GM23338 (cell line): ENCODE measurements around the gene ABCC3. TPM values are rescaled to one million over a fixed set of nuclear protein-coding genes. Genes with fewer than 3 reads are reported as not detected.

Experiments used
- ATAC-seq: fragments of 200-7000 bp; cut with Tn5 transposase; 3 replicates; pipeline ENCODE4 v1.9.1; 2020
- DNase-seq: peaks from one replicate; pipeline ENCODE4 v3.0.0-alpha.2; 2015; ENCODE audit warnings: low spot score
- H2AFZ ChIP-seq: fragments of 200-600 bp; sonication (generic); 2 replicates; pipeline ENCODE4 v1.8.0; 2016; ENCODE audit warnings: antibody characterized with exemption, mild to moderate bottlenecking, moderate library complexity
- H3F3A ChIP-seq: fragments of 200-600 bp; sonication (generic); replicated peaks from 2 replicates; pipeline ENCODE4 v1.8.0; 2017; ENCODE audit warnings: antibody characterized with exemption, mixed run types, low read depth
- H3K27ac ChIP-seq: fragments of 200-600 bp; sonication (generic); 2 replicates; pipeline ENCODE4 v1.6.1; 2016; ENCODE audit warnings: low read depth
- H3K27me3 ChIP-seq: fragments of 200-600 bp; sonication (generic); 2 replicates; pipeline ENCODE4 v1.8.0; 2016; ENCODE audit warnings: mild to moderate bottlenecking, mixed run types, moderate library complexity; ENCODE audit not compliant: insufficient read depth
- H3K36me3 ChIP-seq: fragments of 200-600 bp; sonication (generic); 2 replicates; pipeline ENCODE4 v1.8.0; 2016; ENCODE audit warnings: mild to moderate bottlenecking; ENCODE audit not compliant: insufficient read depth
- H3K4me1 ChIP-seq: fragments of 200-600 bp; sonication (generic); 2 replicates; pipeline ENCODE4 v1.8.0; 2016; ENCODE audit warnings: mild to moderate bottlenecking, moderate library complexity; ENCODE audit not compliant: insufficient read depth
- H3K4me2 ChIP-seq: fragments of 200-600 bp; sonication (generic); 2 replicates; pipeline ENCODE4 v1.7.1; 2017; ENCODE audit warnings: mixed run types
- H3K4me3 ChIP-seq: fragments of 200-600 bp; sonication (generic); 2 replicates; pipeline ENCODE4 v1.6.1; 2016; ENCODE audit warnings: mixed run types
- H3K79me2 ChIP-seq: fragments of 200-600 bp; sonication (generic); replicated peaks from 2 replicates; pipeline ENCODE4 v1.8.0; 2017; ENCODE audit warnings: mild to moderate bottlenecking; ENCODE audit not compliant: insufficient read depth
- H3K9me2 ChIP-seq: fragments of 200-600 bp; sonication (generic); 2 replicates; pipeline ENCODE4 v1.8.0; 2017; ENCODE audit not compliant: insufficient read depth
- H4K20me1 ChIP-seq: fragments of 200-600 bp; sonication (generic); replicated peaks from 2 replicates; pipeline ENCODE4 v1.8.0; 2017; ENCODE audit warnings: mild to moderate bottlenecking; ENCODE audit not compliant: insufficient read depth
- H3K27ac Mint-ChIP-seq: 2 replicates; pipeline ENCODE4 v1.8.0; 2020; ENCODE audit warnings: inconsistent platforms, mild to moderate bottlenecking, moderate library complexity, mixed read lengths
- H3K27me3 Mint-ChIP-seq: 3 replicates; pipeline ENCODE4 v1.8.0; 2022; ENCODE audit warnings: low read depth, mild to moderate bottlenecking, moderate library complexity, mixed read lengths, inconsistent platforms; ENCODE audit not compliant: insufficient read depth, poor library complexity
- H3K36me3 Mint-ChIP-seq: 3 replicates; pipeline ENCODE4 v1.8.0; 2021; ENCODE audit warnings: low read depth, mild to moderate bottlenecking, inconsistent platforms, moderate library complexity, mixed read lengths
- H3K4me1 Mint-ChIP-seq: 3 replicates; pipeline ENCODE4 v1.8.0; 2020; ENCODE audit warnings: mild to moderate bottlenecking, inconsistent platforms, mixed read lengths
- H3K4me3 Mint-ChIP-seq: 3 replicates; pipeline ENCODE4 v1.8.0; 2021; ENCODE audit warnings: moderate library complexity, mild to moderate bottlenecking, inconsistent platforms, mixed read lengths
- H3K9me3 Mint-ChIP-seq: 3 replicates; pipeline ENCODE4 v1.8.0; 2020; ENCODE audit warnings: moderate library complexity, mild to moderate bottlenecking, inconsistent platforms, mixed read lengths
- CREB1 ChIP-seq: fragments of 250-450 bp; sonication (Bioruptor Pico); IDR thresholded peaks from 2 replicates; pipeline ENCODE4 v1.5.0; 2020; ENCODE audit warnings: low read depth, mild to moderate bottlenecking, moderate library complexity
- EZH2 ChIP-seq: fragments of 200-600 bp; sonication (generic); IDR thresholded peaks from one replicate; pipeline ENCODE4 v1.8.0; 2017; ENCODE audit warnings: antibody characterized with exemption, mild to moderate bottlenecking, low read depth; ENCODE audit not compliant: unreplicated experiment
- EZH2phosphoT487 ChIP-seq: fragments of 200-600 bp; sonication (generic); IDR thresholded peaks from one replicate; pipeline ENCODE4 v1.8.1; 2018; ENCODE audit warnings: antibody characterized with exemption; ENCODE audit not compliant: unreplicated experiment
- JUNB ChIP-seq: IDR thresholded peaks from one replicate; pipeline ENCODE4 v1.6.1; 2016; ENCODE audit warnings: antibody characterized with exemption; ENCODE audit not compliant: unreplicated experiment
- NANOG ChIP-seq: IDR thresholded peaks from 2 replicates; pipeline ENCODE4 v1.6.1; 2016; ENCODE audit warnings: antibody characterized with exemption, borderline replicate concordance
- POLR2AphosphoS5 ChIP-seq: IDR thresholded peaks from 2 replicates; pipeline ENCODE4 v1.6.1; 2016; ENCODE audit warnings: antibody characterized with exemption, low read depth
- STAT1 ChIP-seq: IDR thresholded peaks from one replicate; pipeline ENCODE4 v1.6.1; 2016; ENCODE audit warnings: antibody characterized with exemption; ENCODE audit not compliant: unreplicated experiment
- ZNF114 ChIP-seq: fragments of 250-450 bp; sonication (Bioruptor Pico); IDR thresholded peaks from 2 replicates; pipeline ENCODE4 v1.5.0; 2020; ENCODE audit warnings: mild to moderate bottlenecking, moderate library complexity
- ZNF331 ChIP-seq: fragments of 250-450 bp; sonication (Bioruptor Pico); IDR thresholded peaks from 2 replicates; pipeline ENCODE4 v1.5.0; 2020; ENCODE audit warnings: low read depth, mild to moderate bottlenecking, moderate library complexity
- polyA plus RNA-seq: library from polyadenylated mRNA; unstranded; fragments of >200 nt; fragmentation: Nextera tagmentation; extraction: Ambion mirVana; gene quantifications from 2 replicates; pipeline ENCODE4 v1.2.1, GENCODE V29; 2016
- total RNA-seq: library from RNA; depleted of rRNA; stranded (reverse); fragments of >200 nt; shearing (Covaris generic); gene quantifications from 2 replicates; pipeline ENCODE4 v1.2.3, GENCODE V29; 2014
- TF ChIP-seq, protein P1 (sequence below): IDR thresholded peaks from 2 replicates; pipeline ENCODE4 v1.6.1; 2016; ENCODE audit warnings: antibody characterized with exemption
- TF ChIP-seq, protein P2 (sequence below): fragments of 250-450 bp; sonication (Bioruptor Pico); IDR thresholded peaks from 2 replicates; pipeline ENCODE4 v1.5.0; 2020; ENCODE audit warnings: mild to moderate bottlenecking, moderate library complexity
- TF ChIP-seq, protein P3 (sequence below): IDR thresholded peaks from one replicate; pipeline ENCODE4 v1.6.1; 2018; ENCODE audit warnings: antibody characterized with exemption; ENCODE audit not compliant: unreplicated experiment
- TF ChIP-seq, protein P4 (sequence below), 2 experiments: fragments of 200-600 bp in 1 of 2; sonication (generic) in 1 of 2; conservative IDR thresholded peaks; 2 replicates each; pipeline versions ENCODE4 v1.5.1 to v1.6.1; 2016 to 2017; ENCODE audit warnings: antibody characterized with exemption in 2 of 2, low read depth in 2 of 2, mild to moderate bottlenecking in 2 of 2, moderate library complexity in 1 of 2

The ABCC3 gene
- total and polyA plus RNA-seq, 2 experiments from 2014 or later: not detected

DNA sequence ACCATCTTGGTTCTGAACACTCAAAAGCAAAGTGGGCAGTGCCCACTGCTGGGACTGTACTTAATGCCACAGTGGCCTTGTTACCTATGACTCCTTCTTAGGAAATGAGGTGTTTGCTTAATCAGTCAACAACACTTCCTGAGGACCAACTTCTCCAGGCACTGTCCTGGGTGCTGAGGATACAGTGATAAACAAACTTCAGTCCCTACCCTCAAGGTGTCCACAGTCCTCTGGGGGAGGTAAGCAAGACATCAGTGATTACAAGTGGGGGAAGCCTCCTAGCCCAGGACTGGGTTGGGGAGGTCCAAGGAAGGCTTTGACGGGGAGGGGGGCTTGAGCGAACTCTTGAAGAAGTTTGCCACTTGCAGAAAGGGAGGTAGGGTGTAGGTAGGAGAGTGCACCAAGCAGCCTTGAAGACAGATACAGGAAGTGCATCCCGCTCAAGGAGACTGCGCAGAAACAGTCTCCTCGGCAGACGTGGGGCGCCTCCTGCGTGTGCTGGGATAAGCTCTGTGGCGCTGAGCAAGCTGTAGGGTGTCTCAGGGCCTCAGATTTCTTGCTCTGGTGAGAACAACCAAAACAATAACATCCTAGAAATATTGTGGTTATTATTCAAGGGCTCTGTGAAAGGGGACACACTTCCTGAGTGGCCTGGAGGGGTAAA lies 2.6 kb upstream of the ABCC3 start:
- peaks cover 22% of the 10 kb centered on the region for H3K4me1 ChIP-seq
- peaks cover 48% of the 10 kb centered on the region for H3K27me3 ChIP-seq
- H3K27ac ChIP-seq: no peak overlapping the region
- Mint-ChIP-seq H3K27me3 (peaks cover 47% of the 10 kb centered on the region), H3K36me3 (no peaks in the 10 kb centered on the region), H3K4me1 (peaks cover 33% of the 10 kb centered on the region), H3K27ac (no peak overlapping the region), H3K4me3 (no peak overlapping the region), H3K9me3 (no peaks in the 10 kb centered on the region)
- no peak overlapping the region for H3K4me2 ChIP-seq
- H4K20me1 ChIP-seq: no peaks in the 10 kb centered on the region
- H3K36me3 ChIP-seq: no peaks in the 10 kb centered on the region
- TF ChIP-seq ZNF331 (CRISPR knock-in tag) (no peak), EZH2 (no peak), POLR2AphosphoS5 (no peak), CREB1 (CRISPR knock-in tag) (no peak), STAT1 (no peak), EZH2phosphoT487 (no peak), ZNF114 (no peak), JUNB (no peak), NANOG (no peak)
- TF ChIP-seq, protein P1, sequence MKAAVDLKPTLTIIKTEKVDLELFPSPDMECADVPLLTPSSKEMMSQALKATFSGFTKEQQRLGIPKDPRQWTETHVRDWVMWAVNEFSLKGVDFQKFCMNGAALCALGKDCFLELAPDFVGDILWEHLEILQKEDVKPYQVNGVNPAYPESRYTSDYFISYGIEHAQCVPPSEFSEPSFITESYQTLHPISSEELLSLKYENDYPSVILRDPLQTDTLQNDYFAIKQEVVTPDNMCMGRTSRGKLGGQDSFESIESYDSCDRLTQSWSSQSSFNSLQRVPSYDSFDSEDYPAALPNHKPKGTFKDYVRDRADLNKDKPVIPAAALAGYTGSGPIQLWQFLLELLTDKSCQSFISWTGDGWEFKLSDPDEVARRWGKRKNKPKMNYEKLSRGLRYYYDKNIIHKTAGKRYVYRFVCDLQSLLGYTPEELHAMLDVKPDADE: no peak
- TF ChIP-seq, protein P2, sequence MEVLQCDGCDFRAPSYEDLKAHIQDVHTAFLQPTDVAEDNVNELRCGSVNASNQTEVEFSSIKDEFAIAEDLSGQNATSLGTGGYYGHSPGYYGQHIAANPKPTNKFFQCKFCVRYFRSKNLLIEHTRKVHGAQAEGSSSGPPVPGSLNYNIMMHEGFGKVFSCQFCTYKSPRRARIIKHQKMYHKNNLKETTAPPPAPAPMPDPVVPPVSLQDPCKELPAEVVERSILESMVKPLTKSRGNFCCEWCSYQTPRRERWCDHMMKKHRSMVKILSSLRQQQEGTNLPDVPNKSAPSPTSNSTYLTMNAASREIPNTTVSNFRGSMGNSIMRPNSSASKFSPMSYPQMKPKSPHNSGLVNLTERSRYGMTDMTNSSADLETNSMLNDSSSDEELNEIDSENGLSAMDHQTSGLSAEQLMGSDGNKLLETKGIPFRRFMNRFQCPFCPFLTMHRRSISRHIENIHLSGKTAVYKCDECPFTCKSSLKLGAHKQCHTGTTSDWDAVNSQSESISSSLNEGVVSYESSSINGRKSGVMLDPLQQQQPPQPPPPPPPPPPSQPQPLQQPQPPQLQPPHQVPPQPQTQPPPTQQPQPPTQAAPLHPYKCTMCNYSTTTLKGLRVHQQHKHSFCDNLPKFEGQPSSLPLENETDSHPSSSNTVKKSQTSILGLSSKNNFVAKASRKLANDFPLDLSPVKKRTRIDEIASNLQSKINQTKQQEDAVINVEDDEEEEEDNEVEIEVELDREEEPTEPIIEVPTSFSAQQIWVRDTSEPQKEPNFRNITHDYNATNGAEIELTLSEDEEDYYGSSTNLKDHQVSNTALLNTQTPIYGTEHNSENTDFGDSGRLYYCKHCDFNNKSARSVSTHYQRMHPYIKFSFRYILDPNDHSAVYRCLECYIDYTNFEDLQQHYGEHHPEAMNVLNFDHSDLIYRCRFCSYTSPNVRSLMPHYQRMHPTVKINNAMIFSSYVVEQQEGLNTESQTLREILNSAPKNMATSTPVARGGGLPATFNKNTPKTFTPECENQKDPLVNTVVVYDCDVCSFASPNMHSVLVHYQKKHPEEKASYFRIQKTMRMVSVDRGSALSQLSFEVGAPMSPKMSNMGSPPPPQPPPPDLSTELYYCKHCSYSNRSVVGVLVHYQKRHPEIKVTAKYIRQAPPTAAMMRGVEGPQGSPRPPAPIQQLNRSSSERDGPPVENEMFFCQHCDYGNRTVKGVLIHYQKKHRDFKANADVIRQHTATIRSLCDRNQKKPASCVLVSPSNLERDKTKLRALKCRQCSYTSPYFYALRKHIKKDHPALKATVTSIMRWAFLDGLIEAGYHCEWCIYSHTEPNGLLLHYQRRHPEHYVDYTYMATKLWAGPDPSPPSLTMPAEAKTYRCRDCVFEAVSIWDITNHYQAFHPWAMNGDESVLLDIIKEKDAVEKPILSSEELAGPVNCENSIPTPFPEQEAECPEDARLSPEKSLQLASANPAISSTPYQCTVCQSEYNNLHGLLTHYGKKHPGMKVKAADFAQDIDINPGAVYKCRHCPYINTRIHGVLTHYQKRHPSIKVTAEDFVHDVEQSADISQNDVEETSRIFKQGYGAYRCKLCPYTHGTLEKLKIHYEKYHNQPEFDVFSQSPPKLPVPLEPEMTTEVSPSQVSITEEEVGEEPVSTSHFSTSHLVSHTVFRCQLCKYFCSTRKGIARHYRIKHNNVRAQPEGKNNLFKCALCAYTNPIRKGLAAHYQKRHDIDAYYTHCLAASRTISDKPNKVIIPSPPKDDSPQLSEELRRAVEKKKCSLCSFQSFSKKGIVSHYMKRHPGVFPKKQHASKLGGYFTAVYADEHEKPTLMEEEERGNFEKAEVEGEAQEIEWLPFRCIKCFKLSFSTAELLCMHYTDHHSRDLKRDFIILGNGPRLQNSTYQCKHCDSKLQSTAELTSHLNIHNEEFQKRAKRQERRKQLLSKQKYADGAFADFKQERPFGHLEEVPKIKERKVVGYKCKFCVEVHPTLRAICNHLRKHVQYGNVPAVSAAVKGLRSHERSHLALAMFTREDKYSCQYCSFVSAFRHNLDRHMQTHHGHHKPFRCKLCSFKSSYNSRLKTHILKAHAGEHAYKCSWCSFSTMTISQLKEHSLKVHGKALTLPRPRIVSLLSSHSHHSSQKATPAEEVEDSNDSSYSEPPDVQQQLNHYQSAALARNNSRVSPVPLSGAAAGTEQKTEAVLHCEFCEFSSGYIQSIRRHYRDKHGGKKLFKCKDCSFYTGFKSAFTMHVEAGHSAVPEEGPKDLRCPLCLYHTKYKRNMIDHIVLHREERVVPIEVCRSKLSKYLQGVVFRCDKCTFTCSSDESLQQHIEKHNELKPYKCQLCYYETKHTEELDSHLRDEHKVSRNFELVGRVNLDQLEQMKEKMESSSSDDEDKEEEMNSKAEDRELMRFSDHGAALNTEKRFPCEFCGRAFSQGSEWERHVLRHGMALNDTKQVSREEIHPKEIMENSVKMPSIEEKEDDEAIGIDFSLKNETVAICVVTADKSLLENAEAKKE (CRISPR knock-in tag): no peak
- TF ChIP-seq, protein P3, sequence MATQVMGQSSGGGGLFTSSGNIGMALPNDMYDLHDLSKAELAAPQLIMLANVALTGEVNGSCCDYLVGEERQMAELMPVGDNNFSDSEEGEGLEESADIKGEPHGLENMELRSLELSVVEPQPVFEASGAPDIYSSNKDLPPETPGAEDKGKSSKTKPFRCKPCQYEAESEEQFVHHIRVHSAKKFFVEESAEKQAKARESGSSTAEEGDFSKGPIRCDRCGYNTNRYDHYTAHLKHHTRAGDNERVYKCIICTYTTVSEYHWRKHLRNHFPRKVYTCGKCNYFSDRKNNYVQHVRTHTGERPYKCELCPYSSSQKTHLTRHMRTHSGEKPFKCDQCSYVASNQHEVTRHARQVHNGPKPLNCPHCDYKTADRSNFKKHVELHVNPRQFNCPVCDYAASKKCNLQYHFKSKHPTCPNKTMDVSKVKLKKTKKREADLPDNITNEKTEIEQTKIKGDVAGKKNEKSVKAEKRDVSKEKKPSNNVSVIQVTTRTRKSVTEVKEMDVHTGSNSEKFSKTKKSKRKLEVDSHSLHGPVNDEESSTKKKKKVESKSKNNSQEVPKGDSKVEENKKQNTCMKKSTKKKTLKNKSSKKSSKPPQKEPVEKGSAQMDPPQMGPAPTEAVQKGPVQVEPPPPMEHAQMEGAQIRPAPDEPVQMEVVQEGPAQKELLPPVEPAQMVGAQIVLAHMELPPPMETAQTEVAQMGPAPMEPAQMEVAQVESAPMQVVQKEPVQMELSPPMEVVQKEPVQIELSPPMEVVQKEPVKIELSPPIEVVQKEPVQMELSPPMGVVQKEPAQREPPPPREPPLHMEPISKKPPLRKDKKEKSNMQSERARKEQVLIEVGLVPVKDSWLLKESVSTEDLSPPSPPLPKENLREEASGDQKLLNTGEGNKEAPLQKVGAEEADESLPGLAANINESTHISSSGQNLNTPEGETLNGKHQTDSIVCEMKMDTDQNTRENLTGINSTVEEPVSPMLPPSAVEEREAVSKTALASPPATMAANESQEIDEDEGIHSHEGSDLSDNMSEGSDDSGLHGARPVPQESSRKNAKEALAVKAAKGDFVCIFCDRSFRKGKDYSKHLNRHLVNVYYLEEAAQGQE: no peak
- TF ChIP-seq, protein P4, sequence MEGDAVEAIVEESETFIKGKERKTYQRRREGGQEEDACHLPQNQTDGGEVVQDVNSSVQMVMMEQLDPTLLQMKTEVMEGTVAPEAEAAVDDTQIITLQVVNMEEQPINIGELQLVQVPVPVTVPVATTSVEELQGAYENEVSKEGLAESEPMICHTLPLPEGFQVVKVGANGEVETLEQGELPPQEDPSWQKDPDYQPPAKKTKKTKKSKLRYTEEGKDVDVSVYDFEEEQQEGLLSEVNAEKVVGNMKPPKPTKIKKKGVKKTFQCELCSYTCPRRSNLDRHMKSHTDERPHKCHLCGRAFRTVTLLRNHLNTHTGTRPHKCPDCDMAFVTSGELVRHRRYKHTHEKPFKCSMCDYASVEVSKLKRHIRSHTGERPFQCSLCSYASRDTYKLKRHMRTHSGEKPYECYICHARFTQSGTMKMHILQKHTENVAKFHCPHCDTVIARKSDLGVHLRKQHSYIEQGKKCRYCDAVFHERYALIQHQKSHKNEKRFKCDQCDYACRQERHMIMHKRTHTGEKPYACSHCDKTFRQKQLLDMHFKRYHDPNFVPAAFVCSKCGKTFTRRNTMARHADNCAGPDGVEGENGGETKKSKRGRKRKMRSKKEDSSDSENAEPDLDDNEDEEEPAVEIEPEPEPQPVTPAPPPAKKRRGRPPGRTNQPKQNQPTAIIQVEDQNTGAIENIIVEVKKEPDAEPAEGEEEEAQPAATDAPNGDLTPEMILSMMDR (conservative IDR thresholded peaks at IDR 0.05; ENCODE audit: low read depth in 2 of 2): no peak
- 0 out of 2 replicates have a peak, but pooled peaks cover 3% of the 10 kb centered on the region for H3F3A ChIP-seq
- DNase-seq: no peak
- H2AFZ ChIP-seq: no peak overlapping the region
- no peak for ATAC-seq
- H3K4me3 ChIP-seq: no peak overlapping the region
- no peaks in the 10 kb centered on the region for H3K9me2 ChIP-seq
- no peaks in the 10 kb centered on the region for H3K79me2 ChIP-seq
